GM19468 (cell line): Measurements from ENCODE around the gene ACBD3.
A peak's percentile ranks its signal among the peaks of the same experiment; 100 is the strongest.

Source experiments
- ATAC-seq: cut with Tn5 transposase; IDR thresholded peaks from one replicate; pipeline ENCODE4 v1.9.1; 2021; ENCODE audit warnings: mild to moderate bottlenecking, moderate library complexity, moderate number of reproducible peaks; ENCODE audit not compliant: unreplicated experiment; ENCODE audit errors: extremely low read depth

The ACBD3 gene

GRCh38 chr1:226118357-226118756 lies 68.2 kb downstream of the ACBD3 start:
- ATAC-seq = no peak

DNA sequence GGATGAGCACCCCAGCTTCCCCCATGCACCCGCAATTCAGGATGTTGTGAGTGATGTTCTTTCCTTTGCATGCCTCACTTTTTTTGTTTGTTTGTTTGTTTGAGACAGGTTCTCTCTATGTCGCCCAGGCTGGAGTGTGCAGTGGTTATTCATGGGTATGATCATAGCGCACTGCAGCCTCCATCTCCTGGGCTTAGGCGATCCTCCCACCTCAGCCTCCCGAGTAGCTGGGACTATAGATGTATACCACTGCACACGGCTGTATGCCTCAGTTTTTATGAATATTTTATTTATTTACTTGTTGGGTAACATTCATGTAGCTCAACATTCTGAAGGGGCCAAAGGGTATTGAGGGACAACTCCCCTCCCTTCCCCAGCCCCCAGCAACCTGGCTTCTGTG lies 69.2 kb downstream of the ACBD3 start:
- ATAC-seq = no peak

DNA sequence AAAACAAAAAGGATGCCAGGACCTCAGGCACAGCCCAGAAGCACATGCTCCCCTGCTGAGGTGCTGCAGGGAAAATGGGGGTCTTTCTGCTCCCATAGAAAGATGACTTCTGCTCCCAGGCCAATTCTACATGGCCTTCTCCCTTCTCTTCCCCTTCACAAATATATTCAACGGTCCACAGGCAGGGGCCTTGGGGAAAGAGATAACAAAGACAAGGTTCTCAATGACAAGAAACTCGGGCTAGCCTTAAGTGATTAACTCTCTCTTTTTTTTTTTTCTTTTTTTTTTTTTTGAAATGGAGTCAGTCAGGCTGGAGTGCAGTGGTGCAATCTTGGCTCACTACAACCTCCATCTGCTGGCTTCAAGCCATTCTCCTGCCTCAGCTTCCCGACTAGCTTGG lies 69.9 kb downstream of the ACBD3 start:
- ATAC-seq = no peak

DNA sequence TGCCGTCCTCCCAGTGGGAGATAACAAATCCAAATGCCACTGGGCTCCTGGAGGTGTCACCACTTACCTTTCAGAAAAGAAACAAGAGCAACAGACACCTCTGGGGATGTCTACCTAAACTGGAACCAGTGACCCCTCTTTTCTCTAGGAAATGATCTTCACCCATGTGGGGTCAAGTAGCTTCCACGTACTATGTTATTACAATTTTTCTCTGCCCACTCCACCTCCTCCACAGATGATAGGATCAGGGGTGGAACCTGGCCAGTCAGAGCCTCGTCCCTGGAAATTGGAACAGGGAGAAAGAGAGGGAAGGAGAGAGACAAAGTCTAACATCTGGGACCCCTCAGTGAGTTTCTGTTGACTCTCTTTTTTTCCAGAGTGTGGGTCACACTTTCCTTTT lies 73.9 kb downstream of the ACBD3 start:
- ATAC-seq = no peak

DNA sequence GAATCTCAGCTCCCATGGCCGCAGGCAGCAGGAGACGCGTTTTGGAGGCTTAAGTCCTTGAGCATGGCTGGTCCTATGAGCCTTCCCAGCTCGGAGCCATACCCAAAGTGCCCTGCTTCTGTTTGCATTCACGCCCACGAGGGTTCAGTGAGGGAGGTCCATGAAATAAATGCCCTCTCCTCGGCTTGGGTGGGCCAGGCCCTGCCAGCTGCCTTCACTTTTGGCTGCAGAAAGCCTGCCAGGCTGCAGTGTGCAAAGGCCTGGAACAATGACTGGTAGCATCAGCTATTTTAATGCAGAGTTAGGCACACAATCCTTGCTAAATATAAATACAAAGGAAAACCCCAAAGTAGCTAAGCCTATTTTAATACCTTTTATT lies 74.7 kb downstream of the ACBD3 start:
- no peak for ATAC-seq

GRCh38 chr1:226111098-226111882 lies 75.3 kb downstream of the ACBD3 start:
- ATAC-seq = no peak

GRCh38 chr1:226110249-226111097 lies 76.1 kb downstream of the ACBD3 start:
- peak; percentile 70 for ATAC-seq

DNA sequence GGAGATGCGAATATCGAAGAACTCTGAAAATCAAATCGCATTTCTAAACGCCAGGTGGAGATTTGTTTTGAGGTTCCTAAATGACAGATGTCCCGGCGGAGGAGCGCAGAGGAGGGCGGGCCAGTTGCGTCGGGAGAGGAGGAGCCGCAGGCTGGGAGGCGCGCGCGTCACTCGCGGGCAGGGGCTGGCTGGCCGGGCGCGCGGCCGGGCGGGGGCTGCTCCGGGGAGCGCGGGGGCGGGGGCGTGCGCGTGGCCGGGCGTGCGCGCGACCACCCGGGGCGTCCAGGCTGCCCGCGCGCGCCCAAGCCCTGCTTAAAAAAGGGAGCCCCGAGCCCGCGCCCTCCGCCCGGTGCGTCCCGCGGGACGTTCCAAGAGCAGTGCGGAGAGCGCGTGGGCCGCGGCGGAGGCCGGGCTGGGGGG lies 76.7 kb downstream of the ACBD3 start:
- peak; percentile 48 for ATAC-seq

DNA sequence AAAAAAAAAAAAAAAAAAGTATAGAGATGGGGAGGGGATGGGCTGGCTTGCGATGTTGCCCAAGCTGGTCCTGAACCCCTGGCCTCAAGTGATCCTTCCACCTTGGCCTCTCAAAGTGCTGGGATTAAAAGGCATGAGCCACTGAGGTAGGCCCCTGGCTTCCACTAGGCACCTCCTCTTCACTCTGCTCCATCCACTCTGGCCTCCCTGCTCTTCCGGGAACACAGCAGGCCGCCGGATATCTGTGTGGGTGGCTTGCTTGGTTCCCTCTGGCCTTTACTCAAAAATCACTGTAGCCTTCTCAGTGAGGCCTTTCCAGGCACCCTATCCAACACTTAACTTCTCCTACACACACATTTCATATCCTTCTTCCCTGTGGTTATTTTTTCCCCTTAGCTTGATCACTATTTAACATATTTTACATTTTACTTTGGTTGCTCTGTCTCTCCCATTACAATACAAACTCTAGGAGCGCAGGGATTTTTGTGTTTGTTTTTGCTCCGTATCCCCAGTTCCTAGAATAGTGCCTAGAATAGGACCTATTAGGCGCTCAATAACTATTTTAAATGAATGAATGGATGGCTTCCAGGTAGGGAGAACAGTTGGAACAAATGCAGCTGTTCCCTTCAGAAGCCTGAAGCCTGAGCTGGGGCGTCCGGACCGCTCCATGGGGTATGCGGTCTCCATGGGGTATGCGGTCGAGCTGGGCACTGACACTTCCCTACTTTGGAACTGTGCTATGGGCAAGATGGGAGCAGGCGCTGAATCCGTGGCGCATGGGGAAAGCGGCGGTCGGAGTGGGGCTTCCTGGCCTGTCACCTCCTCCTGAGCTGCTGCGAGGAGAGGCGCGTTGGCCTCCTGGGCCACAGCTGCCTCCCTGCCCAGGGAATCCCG lies 77.4 kb downstream of the ACBD3 start:
- no peak for ATAC-seq

DNA sequence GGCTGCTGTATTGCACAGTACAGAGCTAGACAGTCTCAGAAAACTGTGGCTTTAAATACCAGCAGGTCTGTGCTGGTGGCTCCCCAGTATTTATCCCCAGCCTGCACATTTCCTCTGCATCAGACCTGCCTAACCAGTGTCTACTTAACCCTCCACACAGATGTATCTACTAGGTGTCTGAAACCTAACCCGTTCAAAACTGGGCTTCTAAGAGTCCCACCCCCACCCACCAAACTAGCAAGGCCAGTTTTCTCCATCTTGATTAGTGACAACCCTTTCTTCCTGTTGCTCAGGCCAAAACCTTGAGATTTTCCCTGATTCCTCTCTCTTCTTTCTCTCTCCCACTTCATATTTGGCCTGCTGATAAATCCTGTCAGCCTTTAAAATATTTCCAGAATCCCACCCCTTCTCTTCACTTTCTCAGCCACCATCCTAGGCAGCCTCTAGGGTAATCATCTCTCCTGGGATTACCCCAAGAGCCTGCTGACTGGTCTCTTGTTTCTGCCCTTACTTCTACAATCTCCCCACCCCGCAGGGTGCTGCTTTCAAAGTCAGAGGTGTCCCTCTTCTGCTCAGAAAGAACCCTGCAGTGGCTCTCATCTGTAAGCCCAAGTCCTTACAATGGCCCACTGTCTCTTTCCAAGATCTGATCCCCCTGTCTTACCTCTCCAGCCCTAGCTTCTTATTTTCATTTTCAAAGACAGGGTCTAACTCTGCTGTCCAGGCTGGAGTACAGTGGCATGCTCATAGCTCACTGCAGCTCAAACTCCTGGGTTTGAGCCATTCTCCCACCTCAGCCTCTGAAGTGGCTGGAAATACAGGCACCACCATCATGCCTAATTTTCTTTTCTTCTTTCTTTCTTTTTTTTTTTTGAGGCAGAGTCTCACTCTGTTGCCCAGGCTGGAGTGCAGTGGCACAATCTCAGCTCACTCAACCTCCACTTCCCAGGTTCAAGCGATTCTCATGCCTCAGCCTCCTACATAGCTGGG lies 78.8 kb downstream of the ACBD3 start:
- no peak for ATAC-seq

DNA sequence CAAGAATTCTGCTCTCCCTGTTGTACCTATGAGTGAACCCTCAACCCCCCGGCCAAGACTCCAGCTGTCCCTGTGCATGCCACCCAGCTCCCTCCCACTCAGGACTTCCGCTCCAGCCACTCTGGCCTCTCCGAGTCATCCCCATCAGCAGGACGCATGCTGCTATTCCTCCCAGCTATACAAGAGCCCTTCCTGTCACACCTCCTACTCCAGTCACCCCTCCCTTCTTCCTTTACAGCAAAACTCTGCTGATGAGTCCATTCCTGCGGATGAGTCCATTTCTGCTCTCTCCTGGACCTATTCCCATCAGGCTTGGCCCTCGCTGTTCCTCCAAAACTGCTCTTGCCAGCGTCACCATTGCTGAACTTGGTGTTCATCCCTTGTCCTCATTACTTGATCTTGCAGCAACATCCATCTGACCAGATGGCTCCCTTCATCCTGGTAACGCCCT lies 81.8 kb downstream of the ACBD3 start:
- no peak for ATAC-seq

DNA sequence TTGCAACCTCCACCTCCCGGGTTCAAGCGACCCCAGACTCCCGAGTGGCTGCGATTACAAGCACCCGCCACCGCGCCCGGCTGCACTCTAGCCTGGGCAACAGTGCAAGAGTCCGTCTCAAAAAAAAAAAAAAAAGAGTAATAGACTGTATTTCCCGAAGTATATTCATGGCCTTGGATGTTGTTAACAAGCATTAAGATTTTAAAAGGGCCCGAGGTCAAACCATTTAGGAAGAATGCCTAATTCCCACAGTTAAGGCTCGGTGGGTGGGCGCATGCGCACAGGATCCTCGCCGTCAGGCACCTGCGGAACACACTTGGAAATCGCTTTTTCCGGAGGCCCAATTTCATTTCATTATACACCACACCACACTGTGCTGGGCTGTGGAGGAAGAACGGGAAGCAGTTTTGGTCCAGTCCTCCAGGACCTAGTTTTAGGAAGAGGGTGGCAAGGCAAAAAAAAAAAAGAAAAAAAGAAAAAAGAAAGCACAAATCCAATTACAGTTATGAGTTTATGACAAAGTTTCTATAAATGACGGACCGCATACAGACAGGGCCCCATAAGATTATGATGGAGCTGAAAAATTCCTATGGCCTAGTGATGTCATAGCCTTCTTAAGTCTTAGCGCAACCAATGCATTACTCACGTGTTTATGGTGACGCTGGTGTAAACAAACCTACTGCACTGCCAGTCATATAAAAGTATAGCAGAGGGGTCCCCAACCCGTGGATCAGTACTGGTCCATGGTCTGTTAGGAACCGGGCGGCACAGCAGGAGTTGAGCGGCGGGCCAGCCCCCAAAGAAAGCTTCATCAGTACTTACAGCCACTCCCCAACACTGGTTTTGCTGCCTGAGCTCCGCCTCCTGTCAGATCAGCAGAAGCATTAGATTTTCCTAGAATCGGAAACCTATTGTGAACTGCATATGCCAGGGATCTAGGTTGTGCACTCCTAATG lies 85.8 kb downstream of the ACBD3 start:
- no peak for ATAC-seq

DNA sequence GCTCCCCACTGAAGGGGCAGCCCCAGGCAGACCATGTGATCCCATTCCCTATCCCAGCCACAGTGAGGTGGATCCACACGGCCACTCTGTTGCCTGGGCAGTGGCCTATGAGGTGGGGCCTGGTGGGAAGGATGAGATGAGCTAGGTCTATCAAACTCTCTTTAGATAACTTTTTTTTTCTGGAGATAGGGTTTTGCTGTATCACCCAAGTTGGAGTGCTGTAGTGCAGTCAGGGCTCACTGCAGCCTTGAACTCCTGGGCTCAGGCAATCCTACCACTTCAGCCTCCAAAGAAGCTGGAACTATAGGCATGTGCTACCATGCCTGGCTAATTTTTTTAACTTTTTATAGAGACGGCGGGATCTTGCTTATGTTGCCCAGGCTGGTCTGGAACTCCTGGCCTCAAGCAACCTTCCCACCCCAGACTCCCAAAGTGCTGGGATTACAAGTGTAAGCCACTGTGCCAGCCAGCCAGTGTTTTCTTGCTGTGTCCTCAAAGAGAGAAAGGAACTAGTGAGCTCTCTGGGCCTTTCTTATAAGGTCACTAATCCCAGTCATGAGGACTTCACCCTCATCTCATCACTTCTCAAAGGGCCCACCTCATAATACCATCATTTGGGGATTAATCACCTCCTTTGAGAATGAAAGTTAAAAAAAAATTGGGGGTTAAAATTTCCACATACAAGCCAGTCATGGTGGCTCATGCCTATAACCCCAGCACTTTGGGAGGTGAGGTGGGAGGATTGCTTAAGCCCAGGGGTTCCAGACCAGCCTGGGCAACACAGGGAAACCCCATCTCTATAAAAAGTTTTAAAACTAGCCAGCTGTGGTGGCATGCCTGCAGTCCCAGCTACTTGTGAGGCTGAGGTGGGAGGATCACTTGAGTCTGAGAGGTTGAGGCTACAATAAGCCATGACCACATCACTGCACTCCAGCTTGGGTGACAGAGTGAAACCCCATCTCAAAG lies 87.4 kb downstream of the ACBD3 start:
- no peak for ATAC-seq

DNA sequence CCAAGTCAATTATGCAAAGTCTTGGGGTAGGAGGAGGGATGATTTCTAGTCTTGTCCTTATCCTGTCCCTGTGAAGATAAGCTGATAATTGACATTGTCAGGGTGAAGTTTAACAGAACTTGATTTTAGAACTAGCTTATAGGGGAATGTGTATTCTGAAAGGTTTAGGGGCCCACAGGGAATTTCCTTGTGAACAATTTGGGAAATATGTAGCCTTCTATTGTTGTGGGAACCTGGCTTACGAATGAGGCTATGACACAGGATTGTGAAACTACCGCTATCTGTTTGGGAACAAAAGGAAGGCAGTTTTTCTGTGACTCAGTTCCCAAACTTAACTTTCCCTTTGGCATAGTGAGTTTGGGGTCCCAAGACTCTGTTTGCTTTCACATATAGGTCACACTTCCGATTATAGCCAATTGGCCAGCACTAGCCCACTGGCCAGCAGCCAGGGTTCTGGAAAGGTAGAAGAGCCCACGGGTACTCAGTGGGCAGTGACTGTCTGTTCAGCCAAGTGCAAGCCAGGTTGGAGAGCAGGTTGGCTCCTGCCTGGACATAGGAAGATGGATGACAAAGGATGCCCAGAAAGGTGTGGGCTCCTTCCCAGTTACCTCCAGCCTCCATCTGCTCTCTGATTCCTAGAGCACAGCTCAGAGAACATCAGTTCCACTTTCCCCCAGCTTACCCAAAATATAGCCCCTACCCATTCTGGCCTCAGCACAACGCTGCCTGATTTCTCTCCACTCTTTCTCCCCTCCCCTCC lies 88.5 kb downstream of the ACBD3 start:
- no peak for ATAC-seq

DNA sequence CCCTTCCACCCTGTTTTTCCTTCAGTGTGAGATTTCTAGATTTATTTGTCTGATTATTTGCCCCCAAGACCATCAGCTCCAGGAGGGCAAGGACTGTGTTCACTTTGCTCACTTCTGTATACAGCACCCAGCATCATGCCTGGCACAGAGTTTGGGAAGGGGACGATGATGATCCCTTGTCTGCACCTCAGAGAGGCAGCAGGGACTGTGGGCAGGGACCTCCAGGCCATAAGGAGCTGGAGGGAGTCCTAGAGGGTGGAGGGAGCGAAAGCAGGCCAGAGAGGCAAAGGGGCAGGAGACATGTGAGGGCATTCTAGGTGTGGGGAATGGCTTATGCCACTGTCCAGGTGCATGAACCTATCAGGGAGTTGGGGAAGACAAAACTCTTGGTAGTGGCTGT lies 91.3 kb downstream of the ACBD3 start:
- ATAC-seq = no peak
